Measurements from ENCODE around the gene CEACAM19.
"Not testable (repeated sequence)": the region's sequence is repeated elsewhere in the genome, so short reads cannot be mapped to it uniquely, and the experiment has no call there.

- not testable (repeated sequence) for TF ChIP-seq CTCF (IDR thresholded peaks at IDR 0.05; ENCODE audit: insufficient read depth, low read length, poor library complexity, severe bottlenecking); EZH2phosphoT487 (conservative IDR thresholded peaks at IDR 0.05; ENCODE audit: low read length)
These were observed 50.1 kb downstream of the CEACAM19 start for GRCh38 chr19:44721369-44721768.
